SKM-1 treated with dmso at 0.1 percent for 144 hours (cell line): Measurements from ENCODE around the gene NUDT19.
"Not testable (repeated sequence)": the region's sequence is repeated elsewhere in the genome, so short reads cannot be mapped to it uniquely, and the experiment has no call there.

ENCODE experiments used
- DNase-seq: peaks from one replicate; lab custom pipeline; 2025; ENCODE audit not compliant: unreplicated experiment; lab: John Stamatoyannopoulos, UW

The NUDT19 gene

DNA sequence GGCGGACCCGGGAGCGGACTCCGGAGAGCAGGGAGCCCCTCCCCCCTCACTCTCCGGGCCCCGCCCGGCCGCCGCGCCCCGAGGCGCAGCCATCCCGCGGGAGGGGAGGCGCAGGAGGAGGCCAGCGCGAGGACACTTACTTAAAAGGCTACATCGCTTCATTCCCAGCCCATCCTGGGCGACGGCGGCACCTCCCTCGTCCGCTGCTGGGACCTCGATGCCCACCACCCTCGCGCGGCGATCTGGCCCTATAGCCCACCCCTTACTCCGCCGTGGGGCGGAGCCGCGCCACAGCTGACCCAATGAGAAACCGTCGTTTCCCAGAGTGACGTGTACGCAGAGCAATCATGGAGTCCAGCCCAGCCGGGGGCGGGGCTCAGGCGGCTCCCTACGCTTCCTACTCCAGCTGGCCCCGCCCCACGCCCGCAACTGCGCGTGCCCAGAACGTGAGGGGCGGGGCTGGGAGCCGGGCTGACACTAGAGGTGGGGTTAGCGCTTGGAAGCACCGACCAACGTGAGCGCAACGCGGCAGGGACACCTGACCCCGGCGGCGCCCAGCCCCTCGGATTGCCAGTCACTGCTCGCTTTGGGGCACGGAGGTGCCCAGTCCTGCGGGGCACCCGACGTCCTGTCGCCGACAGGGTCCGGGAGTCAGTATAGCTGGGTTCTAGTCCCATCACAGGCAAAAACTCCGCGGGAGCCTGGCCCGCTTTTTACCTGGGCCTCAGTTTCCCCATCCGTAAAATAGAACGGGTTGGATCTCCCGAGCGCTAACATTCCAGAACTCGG lies 16.5 kb upstream of the NUDT19 start, which contains the start of gene ANKRD27:
TSS of gene ANKRD27 (minus strand) at position 250 of the 789 bp plus-strand sequence. CDS start 16,165 bp downstream, outside the sequence.
- DNase-seq: peak; percentile 96

DNA sequence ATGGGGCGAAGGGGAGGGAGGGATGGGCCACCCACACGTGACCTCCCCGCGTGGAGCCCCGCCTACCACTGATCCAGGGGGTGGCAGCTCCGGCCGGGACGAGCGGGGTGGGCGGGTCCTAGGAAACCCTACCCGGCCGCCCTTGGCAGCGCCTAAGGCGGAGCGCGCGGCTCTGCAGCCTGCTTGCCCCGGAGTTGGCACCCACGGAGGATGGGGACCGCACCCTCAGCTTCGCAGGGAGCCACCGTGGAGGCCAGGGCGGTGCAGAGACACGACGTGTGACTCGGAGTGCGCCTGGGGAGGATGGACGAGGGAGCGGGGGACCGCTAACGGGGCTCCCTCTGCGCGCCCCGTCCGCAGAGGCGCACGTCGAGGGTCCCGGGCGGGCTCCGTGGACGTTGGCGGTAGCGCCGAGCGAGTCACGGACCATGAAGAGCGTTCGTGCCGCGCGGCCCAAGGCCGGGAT lies 15.9 kb upstream of the NUDT19 start, which contains the start of gene RGS9BP:
TSS of gene RGS9BP (plus strand) at position 129 of the 466 bp plus-strand sequence. CDS start 416 bp downstream, outside the sequence.
- peak; percentile 67 for DNase-seq

GRCh38 chr19:32676186-32676894 lies 15.3 kb upstream of the NUDT19 start:
- no peak for DNase-seq

DNA sequence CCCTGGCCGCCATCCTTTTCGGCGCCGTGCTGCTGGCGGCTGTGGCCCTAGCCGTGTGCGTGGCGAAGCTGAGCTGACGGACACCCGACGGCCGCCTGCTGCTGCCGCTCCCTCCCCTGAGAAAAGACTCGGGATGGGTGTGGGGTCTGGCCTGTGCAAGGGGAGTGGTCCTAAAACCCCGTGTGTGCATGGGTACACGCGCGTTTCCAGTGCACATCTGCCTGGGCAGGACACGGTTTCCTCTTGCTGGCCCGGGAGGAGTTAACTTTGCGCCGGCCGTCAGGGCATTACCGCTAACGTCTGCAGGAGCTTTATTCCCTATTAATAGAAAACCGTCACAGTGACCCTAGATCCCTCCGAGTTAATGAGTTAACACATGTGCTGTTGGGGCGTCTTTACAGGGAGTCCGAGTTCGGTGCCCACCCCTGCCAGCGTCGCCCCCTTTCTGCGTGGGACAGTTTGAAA lies 14.7 kb upstream of the NUDT19 start:
- DNase-seq: no peak

DNA sequence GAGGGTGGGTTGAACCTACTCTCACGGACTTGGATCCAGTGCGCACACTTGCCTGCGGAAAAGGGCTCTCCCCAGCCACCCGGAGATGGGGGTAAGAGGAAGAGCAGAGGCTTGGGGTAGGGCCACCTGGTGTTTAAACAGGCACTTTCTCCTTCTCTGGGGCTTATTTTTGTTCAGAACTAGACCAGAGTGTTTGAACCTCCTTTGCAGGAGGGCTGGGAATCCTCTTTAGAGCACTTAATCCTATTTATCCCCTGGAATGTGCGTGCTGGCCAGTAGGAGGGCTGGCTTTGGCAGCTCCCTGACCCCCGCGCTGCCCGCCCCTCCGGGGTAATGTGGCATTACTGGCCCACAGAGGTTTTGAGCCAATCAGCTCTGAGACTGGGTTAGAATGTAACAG lies 14.0 kb upstream of the NUDT19 start:
- no peak for DNase-seq

GRCh38 chr19:32680986-32681385 lies 10.6 kb upstream of the NUDT19 start:
- no peak for DNase-seq

DNA sequence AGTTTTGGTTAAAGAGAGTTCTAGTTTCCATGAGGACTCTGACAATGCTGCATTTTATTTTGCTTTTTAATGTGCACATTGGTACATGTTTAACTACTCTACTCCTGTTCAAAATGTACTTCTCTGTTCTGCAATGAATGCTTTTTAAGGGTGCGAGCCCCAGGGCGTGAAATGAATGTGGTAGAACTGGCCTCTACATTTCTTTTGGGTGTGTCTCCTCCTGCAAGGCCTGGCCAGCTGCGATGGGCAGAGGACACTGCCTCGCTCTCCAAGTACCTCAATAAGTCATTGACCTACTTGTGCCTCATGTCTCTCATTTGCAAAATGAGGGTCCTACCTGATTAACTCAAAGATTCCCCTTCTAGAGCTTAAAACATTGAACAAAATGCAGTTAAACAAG lies 9.3 kb upstream of the NUDT19 start:
- no peak for DNase-seq

GRCh38 chr19:32686847-32687475 lies 4.7 kb upstream of the NUDT19 start:
- DNase-seq: no peak

GRCh38 chr19:32687681-32688080 lies 3.9 kb upstream of the NUDT19 start:
- DNase-seq: no peak

DNA sequence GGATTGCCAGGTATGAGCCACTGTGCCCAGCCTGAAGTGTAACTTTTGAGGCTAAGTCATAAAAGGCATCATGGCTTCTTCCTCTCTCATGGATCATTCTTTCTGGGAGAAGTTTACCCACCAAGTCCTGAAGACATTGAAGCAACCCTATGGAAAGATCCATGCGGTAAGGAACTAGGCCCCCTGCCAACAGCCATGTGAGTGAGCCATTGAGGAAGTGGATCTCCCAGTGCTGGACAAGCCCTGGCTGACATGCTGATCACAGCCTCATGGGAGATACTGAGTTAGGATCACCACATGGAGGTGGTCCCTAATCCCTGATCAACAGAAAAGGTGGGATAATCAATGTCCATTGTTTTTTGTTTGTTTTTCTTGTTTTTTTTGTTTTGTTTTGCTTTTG lies 3.3 kb upstream of the NUDT19 start:
- DNase-seq: no peak

DNA sequence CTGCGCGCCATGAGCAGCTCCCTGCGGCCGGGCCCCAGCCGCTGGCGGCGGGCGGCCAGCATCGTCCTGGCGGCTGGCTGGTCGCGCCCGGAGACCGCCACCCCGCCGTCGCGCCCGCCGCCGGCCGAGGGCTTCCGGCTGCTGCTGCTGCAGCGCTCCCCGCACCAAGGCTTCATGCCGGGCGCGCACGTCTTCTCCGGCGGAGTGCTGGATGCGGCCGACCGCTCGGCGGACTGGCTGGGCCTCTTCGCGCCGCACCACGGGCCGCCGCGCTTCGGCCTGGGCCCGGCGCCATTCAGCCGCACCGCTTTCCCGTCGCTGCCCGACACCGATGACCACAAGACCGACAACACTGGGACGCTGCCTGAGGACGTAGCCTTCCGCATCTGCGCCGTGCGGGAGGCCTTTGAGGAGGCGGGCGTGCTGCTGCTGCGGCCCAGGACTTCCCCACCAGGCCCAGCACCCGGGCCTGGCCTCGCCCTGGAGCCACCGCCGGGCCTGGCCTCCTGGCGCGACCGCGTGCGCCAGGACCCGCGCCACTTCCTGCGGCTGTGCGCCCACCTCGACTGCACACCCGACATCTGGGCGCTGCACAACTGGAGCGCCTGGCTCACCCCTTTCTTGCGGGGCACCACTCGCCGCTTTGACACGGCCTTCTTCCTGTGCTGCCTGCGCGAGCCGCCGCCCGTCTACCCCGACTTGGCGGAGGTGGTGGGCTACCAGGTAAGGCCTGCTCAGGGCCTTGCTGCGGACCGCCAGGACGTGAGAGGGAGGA lies 518 bp downstream of the NUDT19 start:
- peak; percentile 40 for DNase-seq

- no peak for DNase-seq
These were observed 1.1 kb downstream of the NUDT19 start for GRCh38 chr19:32692727-32693061.

DNA sequence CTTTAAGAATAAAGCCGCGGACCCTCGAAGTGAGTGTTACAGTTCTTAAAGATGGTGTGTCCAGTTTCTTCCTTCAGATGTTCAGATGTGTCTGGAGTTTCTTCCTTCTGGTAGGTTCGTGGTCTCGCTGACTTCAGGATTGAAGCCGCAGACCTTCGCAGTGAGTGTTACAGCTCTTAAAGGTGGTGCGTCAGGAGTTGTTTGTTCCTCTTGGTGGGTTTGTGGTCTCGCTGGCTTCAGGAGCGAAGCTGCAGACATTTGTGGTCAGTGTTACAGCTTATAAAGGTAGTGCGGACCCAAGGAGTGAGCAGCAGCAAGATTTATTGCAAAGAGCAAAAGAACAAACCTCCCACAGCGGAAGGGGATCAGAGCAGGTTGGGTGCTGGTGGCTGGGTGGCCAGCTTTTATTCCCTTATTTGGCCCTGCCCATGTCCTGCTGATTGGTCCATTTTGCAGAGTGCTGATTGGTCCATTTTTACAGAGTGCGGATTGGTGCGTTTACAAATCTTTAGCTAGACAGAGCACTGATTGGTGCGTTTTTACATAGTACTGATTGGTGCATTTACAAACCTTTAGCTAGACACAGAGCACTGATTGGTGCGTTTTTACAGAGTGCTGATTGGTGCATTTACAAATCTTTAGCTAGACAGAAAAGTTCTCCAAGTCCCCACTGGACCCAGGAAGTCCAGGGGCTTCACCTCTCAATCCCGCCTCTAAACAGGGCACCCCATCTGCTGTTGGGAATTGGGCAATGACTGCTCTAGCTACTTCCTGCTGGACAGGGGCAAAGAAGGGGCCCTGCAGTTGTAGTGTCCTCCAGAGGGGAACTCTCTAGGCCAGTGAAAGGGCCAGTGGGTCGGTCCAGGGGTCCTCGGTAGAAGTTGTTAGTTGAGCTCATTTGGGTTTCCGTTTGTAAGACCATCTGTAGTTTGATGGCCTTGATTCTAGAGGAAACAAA lies 1.8 kb downstream of the NUDT19 start:
- peak; percentile 64 for DNase-seq

- not testable (repeated sequence) for DNase-seq
These were observed 2.7 kb downstream of the NUDT19 start for GRCh38 chr19:32694316-32694715.

DNA sequence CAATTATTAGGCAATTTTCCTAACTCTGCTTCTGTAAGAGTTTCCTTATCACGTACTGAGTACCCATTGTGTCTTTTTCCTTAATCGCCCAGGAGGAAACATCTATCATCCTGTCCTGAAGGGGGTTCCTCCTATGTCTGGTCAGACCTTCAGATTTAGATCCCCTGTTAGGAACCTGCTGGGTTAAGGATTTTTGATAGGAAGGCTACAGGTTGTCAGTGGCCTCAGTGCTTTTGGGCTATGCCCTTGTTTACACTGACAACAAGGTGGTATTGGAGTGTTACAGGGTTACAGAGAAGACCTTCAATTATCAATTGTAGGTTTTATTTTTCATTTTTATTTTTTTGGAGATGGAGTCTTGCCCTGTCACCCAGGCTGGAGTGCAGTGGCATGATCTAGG lies 3.2 kb downstream of the NUDT19 start:
- not testable (repeated sequence) for DNase-seq

GRCh38 chr19:32695506-32695905 lies 3.9 kb downstream of the NUDT19 start:
- DNase-seq: not testable (repeated sequence)

GRCh38 chr19:32696771-32697170 lies 5.2 kb downstream of the NUDT19 start:
- not testable (repeated sequence) for DNase-seq

- not testable (repeated sequence) for DNase-seq
These were observed 8.5 kb downstream of the NUDT19 start for GRCh38 chr19:32700129-32700528.

DNA sequence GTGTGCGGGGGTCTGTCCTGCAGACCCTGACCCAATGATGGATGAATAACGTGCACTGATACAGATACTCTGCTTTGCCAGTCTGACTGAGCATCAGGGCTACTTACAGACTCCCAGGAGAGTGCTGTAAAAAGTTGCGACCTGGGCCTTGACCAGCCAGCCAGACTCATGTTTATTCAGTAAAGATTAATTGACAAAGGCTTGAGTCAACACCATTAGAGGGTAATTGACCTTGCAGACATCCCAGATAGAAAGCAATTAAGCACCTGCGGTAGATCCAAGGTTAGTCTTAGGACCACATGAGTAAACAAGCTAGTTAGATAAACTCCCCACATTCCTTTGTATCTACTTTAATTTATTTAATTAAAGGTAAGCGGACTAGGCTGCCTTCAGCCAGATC lies 10.4 kb downstream of the NUDT19 start:
- no peak for DNase-seq

DNA sequence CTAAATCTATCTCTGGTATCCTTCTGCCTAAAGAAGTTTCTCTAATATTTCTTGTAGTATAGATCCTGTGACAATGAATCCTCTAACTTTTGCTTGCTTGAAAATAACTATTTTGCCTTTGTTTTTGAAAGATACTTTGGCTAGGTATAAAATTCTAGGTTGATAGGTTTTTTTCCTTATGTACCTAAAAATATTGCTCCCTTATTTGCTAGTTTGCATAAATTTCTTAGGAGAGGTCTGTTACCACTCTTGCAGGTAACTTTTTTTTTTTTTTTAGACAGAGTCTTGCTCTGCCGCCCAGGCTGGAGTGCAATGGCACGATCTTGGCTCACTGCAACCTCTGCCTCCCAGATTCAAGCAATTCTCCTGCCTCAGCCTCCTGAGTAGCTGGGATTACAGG lies 12.4 kb downstream of the NUDT19 start:
- not testable (repeated sequence) for DNase-seq
